ENCODE results near the gene S100A4.
A peak's percentile ranks its signal among the peaks of the same experiment; 100 is the strongest.

S100A4 gene

DNA sequence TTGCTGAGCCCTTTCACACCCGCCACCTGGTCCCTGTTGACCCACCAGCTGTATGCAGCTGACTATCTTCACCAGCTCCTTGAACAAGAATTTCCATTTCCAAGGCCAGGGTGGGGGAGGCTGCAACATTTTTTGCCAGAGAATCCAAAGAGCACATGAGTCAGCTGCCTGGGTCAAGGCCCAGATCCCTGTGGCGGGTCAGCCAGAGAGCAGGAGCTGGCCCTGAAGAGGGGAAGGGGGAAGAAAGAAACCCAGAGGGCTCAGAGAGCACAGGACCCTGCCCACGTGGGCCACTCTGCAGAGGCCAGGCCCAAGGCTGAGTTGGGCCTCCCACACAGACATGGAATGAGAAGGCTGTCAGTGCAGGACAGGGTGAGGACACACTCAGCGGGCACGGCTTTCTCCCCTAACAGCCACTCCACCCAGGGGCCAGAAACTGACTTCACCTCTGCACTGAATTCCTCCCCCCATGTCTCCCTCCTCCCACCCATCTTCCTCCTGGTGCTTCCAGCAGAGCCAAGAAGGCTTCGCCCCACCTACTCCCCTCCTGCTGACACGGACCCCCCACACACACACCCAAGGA is 38.7 kb downstream of the S100A4 start:
- peak; percentile 82 for DNase-seq (ENCODE audit: low read depth, low spot score)
- TF ChIP-seq, protein P1, sequence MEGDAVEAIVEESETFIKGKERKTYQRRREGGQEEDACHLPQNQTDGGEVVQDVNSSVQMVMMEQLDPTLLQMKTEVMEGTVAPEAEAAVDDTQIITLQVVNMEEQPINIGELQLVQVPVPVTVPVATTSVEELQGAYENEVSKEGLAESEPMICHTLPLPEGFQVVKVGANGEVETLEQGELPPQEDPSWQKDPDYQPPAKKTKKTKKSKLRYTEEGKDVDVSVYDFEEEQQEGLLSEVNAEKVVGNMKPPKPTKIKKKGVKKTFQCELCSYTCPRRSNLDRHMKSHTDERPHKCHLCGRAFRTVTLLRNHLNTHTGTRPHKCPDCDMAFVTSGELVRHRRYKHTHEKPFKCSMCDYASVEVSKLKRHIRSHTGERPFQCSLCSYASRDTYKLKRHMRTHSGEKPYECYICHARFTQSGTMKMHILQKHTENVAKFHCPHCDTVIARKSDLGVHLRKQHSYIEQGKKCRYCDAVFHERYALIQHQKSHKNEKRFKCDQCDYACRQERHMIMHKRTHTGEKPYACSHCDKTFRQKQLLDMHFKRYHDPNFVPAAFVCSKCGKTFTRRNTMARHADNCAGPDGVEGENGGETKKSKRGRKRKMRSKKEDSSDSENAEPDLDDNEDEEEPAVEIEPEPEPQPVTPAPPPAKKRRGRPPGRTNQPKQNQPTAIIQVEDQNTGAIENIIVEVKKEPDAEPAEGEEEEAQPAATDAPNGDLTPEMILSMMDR (IDR thresholded peaks at IDR 0.05; ENCODE audit: low read depth, low read length) = no peak
- in situ Hi-C loops (cut with HindIII; ENCODE audit: low sequenced_read_pairs) = no loop called here
- H3K4me3 ChIP-seq (ENCODE audit: low read depth, low read length) = no peak overlapping the region

DNA sequence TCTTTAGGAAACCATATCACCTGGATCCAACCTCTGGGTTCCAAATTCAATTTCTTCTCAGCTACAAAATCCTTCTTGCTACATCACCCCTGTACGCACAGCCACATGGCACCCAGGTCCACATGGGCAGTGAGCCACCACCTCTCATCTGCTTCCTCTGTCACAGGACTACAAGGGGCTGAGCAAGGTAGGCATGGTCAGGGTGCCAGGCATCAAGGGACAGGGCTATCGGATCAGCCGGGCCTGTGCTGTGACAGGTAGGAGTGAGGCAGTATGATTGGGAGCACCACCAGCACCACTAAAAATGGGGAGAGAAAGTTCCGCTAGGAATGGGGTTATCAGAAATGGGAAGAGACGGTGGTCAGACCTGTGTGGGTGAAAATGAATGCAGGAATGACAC is 39.2 kb downstream of the S100A4 start:
- H3K4me3 ChIP-seq (ENCODE audit: low read depth, low read length) = no peak overlapping the region

DNA sequence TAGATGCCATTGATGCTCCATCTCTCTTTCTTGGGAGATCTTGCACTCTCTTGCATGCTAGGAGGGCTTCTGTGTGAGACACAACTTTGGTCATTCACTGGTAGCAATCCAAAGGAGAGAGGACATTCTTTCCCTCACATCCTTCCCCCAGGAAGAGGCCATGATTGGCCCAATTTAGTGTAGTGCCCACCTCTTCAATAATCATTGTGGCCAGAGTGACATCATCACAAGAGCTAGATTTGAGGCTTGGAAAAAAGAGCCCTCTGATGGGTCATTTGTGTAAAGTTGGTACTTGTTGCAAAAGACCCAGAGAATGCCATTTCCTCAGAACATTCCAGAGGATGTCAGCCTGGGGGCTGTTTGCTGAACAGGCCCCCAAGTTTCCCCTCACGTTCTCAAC is 40.0 kb downstream of the S100A4 start:
- TF ChIP-seq, protein P1 (IDR thresholded peaks at IDR 0.05; ENCODE audit: low read depth, low read length) = no peak
- in situ Hi-C loops (cut with HindIII; ENCODE audit: low sequenced_read_pairs) = no loop called here
- H3K4me3 ChIP-seq (ENCODE audit: low read depth, low read length) = no peak overlapping the region
- no peak for DNase-seq (ENCODE audit: low read depth, low spot score)

More for the DNA sequence above, 39.2 kb downstream of the S100A4 start:
- in situ Hi-C loops (cut with HindIII; ENCODE audit: low sequenced_read_pairs) = no loop called here
- DNase-seq (ENCODE audit: low read depth, low spot score) = no peak
- TF ChIP-seq, protein P1 (IDR thresholded peaks at IDR 0.05; ENCODE audit: low read depth, low read length) = no peak

DNA sequence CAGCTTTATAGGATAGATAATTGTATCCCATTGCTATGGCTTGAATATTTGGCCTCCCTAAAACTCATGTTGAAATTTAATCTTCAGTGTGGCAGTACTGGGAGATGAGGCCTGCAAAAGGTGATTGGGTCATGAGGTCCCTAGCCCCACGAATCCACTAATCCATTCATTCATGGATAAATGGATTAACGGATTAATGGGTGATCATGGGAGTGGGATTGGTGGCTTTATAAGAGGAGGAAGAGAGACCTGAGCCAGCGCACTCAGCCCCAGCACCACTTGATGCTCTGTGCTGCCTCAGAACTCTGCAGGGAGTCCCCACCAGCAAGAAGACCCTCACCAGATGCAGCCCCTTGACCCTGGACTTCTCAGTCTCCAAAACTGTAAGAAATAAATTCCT is 41.8 kb downstream of the S100A4 start:
- in situ Hi-C loops (cut with HindIII; ENCODE audit: low sequenced_read_pairs) = no loop called here

DNA sequence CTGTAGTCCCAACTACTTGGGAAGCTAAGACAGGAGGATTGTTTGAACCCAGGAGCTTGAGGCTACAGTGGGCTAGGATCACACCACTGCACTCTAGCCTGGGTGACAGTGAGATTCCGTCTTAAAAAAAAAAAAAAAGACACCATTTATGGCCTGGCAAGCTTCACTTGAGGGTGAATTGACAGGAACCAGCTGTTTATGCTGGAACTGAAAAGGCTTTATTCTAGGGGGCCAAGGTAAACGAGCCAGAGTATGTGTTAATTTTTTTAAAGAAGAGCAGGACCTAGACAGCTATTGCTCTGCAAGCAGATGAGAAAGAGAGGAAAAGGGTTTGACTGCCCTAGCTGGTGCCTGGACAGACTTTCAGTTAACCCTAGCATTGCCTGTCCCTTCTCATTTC is 46.9 kb downstream of the S100A4 start:
- in situ Hi-C loops (cut with HindIII; ENCODE audit: low sequenced_read_pairs) = loop anchor here (10.0 kb wide), 1 partner anchor 144 kb away; the partner anchor contains the start of gene S100A9
- H3K4me3 ChIP-seq (ENCODE audit: low read depth, low read length) = no peak overlapping the region
- TF ChIP-seq, protein P1 (IDR thresholded peaks at IDR 0.05; ENCODE audit: low read depth, low read length) = no peak
- DNase-seq (ENCODE audit: low read depth, low spot score) = no peak

More for the DNA sequence above, 41.8 kb downstream of the S100A4 start:
- TF ChIP-seq, protein P1 (IDR thresholded peaks at IDR 0.05; ENCODE audit: low read depth, low read length) = no peak
- H3K4me3 ChIP-seq (ENCODE audit: low read depth, low read length) = no peak overlapping the region
- DNase-seq (ENCODE audit: low read depth, low spot score) = no peak

DNA sequence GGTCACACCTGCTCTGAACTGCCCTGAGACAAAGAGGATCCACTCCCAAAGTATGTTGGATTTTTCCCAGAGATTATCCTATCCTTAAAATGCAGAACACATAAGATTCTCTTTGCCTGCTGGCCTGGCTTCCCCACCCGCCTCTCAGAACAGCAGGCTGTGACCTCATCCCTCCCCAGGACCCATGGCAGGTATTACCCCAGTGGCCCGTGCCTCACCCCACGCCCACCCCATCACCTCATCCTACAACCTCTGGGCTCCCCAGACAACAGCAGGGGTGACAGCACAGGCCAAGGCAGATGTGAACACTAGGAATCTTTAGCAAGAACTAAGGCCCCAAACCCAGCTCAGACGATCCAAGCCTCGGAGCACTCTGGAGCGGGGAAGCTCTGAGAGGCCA is 50.1 kb downstream of the S100A4 start:
- TF ChIP-seq, protein P1 (IDR thresholded peaks at IDR 0.05; ENCODE audit: low read depth, low read length) = no peak
- no peak overlapping the region for H3K4me3 ChIP-seq (ENCODE audit: low read depth, low read length)
- DNase-seq (ENCODE audit: low read depth, low spot score) = no peak
- in situ Hi-C loops (cut with HindIII; ENCODE audit: low sequenced_read_pairs) = loop anchor here (10.0 kb wide), 1 partner anchor 141 kb away; the partner anchor contains the start of gene S100A9
